Cardiac muscle cell (in vitro differentiated cells and primary cell): Measurements from ENCODE around the gene RABEP2. TPM values are rescaled to one million over a fixed set of nuclear protein-coding genes. Genes with fewer than 3 reads are reported as not detected.
A peak's percentile ranks its signal among the peaks of the same experiment; 100 is the strongest.

Experiments used
- DNase-seq, 2 donors: peaks; one replicate each; pipeline versions ENCODE4 v3.0.0 to v3.0.0-alpha.2; 2010 to 2017; ENCODE audit warnings: low read depth in 1 of 2, low spot score in 1 of 2
- H3K27ac ChIP-seq: fragments of 200-600 bp; sonication (generic); 2 replicates; pipeline ENCODE4 v1.5.1; 2016
- H3K27me3 ChIP-seq: fragments of 200-600 bp; sonication (generic); 2 replicates; pipeline ENCODE4 v1.6.0; 2016; ENCODE audit warnings: control low read depth
- H3K36me3 ChIP-seq: fragments of 200-600 bp; sonication (generic); 2 replicates; pipeline ENCODE4 v1.5.1; 2016; ENCODE audit warnings: control low read depth
- H3K4me1 ChIP-seq: fragments of 200-600 bp; sonication (generic); 2 replicates; pipeline ENCODE4 v1.8.1; 2017; ENCODE audit warnings: low read depth, mild to moderate bottlenecking, mixed run types
- H3K4me3 ChIP-seq: fragments of 200-600 bp; sonication (generic); 2 replicates; pipeline ENCODE4 v1.5.1; 2016; ENCODE audit warnings: mild to moderate bottlenecking
- H3K9me3 ChIP-seq: fragments of 200-600 bp; sonication (generic); 2 replicates; pipeline ENCODE4 v1.5.1; 2017; ENCODE audit warnings: low read depth, mild to moderate bottlenecking, control low read depth
- polyA plus RNA-seq: library from polyadenylated mRNA; unstranded; fragments of >200 nt; fragmentation: Nextera tagmentation; extraction: Ambion mirVana; gene quantifications from 2 replicates; pipeline ENCODE4 v1.2.1, GENCODE V29; 2016
- total RNA-seq: library from RNA; depleted of rRNA; stranded (reverse); fragments of >200 nt; gene quantifications from 2 replicates; pipeline ENCODE4 v1.2.3, GENCODE V29; 2016
- TF ChIP-seq, protein P1 (sequence below): IDR thresholded peaks from 2 replicates; pipeline ENCODE4 v1.5.1; 2012; ENCODE audit warnings: low read depth, mild to moderate bottlenecking, low read length

The RABEP2 gene
- total and polyA plus RNA-seq, 2 experiments from 2014 or later = 34.4 to 87.3 TPM

GRCh38 chr16:28878083-28878926 lies 46.7 kb downstream of the RABEP2 start, which contains the start of gene ATP2A1:
ATP2A1 (plus strand) TSS chr16:28878488; CDS start chr16:28878672, 184 bp downstream.
- Histone ChIP-seq H3K27me3 (no peaks in the 10 kb centered on the region), H3K27ac (peak within 1 kb of the TSS; percentile 39), H3K4me3 (peak within 1 kb of the TSS; percentile 65), H3K36me3 (no peaks in the 10 kb centered on the region), H3K4me1 (peaks cover 28% of the 10 kb centered on the region), H3K9me3 (no peaks in the 10 kb centered on the region)
- DNase-seq = no peak
- TF ChIP-seq, protein P1, sequence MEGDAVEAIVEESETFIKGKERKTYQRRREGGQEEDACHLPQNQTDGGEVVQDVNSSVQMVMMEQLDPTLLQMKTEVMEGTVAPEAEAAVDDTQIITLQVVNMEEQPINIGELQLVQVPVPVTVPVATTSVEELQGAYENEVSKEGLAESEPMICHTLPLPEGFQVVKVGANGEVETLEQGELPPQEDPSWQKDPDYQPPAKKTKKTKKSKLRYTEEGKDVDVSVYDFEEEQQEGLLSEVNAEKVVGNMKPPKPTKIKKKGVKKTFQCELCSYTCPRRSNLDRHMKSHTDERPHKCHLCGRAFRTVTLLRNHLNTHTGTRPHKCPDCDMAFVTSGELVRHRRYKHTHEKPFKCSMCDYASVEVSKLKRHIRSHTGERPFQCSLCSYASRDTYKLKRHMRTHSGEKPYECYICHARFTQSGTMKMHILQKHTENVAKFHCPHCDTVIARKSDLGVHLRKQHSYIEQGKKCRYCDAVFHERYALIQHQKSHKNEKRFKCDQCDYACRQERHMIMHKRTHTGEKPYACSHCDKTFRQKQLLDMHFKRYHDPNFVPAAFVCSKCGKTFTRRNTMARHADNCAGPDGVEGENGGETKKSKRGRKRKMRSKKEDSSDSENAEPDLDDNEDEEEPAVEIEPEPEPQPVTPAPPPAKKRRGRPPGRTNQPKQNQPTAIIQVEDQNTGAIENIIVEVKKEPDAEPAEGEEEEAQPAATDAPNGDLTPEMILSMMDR = no peak

DNA sequence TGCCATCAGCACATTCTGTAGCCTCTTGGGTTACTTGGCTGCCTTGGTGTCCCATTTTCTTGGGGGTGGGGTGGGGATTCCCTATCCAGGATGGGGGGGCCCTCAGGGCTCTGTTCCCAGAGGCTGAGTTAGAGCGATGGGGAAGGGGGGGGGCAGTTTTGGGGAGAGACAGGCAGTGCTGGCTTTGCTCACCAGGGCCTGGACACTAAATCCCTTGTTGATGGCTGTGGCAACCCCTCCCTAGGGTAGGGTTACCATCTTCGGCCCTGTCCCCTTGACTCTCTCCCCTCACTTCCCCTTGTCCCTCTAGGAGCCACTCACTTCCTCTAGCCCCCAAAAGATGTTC lies 47.4 kb downstream of the RABEP2 start:
- Histone ChIP-seq H3K4me1 (peaks cover 21% of the 10 kb centered on the region), H3K27ac (no peak overlapping the region), H3K9me3 (no peaks in the 10 kb centered on the region), H3K36me3 (no peaks in the 10 kb centered on the region), H3K27me3 (no peaks in the 10 kb centered on the region), H3K4me3 (no peak overlapping the region)
- DNase-seq = no peak
- TF ChIP-seq, protein P1 = no peak

- H3K27me3 ChIP-seq = no peaks in the 10 kb centered on the region
- TF ChIP-seq, protein P1 = no peak
- DNase-seq = no peak
- H3K36me3 ChIP-seq = no peaks in the 10 kb centered on the region
- peaks cover 17% of the 10 kb centered on the region for H3K4me1 ChIP-seq
- peak overlapping the region; percentile 39 for H3K27ac ChIP-seq
- H3K4me3 ChIP-seq = no peak overlapping the region
- H3K9me3 ChIP-seq = no peaks in the 10 kb centered on the region
These were observed 47.9 kb downstream of the RABEP2 start for GRCh38 chr16:28876973-28877654.

DNA sequence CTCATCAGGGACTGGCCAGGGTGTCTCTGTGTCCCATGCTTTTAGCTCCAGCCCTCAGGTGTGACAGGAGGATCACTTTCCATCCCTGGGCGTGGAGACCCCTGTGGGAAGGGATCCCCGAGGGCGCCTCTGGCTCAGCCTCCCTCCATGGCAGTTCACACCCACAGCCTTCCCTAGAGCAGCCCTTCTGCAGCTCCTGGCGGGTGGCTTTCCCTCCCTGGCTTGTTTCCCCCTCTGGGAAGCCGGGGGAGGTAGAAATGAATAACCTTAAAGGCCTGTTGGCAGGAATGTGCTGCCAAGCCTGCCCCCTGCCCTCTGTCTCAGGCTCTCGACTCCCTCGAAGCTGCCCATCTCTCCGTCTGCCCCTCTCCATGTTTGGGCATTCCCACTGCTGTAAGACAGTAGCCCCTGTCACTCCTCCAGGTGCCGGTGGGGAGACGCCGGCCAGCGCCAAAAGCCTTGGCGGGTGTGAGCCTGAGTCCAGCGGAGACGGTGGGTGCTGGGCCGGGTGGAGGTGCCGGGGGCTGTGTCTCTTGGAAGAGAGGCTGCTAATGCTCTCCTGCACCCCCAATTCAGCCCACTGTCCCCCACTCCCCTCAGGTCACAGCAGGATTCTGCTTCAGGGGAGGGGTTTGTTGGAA lies 48.9 kb downstream of the RABEP2 start:
- TF ChIP-seq, protein P1 = no peak
- Histone ChIP-seq H3K36me3 (peaks cover 3% of the 10 kb centered on the region), H3K27ac (peak overlapping the region; percentile 80), H3K27me3 (no peaks in the 10 kb centered on the region), H3K4me1 (peaks cover 17% of the 10 kb centered on the region), H3K9me3 (no peaks in the 10 kb centered on the region), H3K4me3 (no peak overlapping the region)
- no peak for DNase-seq

DNA sequence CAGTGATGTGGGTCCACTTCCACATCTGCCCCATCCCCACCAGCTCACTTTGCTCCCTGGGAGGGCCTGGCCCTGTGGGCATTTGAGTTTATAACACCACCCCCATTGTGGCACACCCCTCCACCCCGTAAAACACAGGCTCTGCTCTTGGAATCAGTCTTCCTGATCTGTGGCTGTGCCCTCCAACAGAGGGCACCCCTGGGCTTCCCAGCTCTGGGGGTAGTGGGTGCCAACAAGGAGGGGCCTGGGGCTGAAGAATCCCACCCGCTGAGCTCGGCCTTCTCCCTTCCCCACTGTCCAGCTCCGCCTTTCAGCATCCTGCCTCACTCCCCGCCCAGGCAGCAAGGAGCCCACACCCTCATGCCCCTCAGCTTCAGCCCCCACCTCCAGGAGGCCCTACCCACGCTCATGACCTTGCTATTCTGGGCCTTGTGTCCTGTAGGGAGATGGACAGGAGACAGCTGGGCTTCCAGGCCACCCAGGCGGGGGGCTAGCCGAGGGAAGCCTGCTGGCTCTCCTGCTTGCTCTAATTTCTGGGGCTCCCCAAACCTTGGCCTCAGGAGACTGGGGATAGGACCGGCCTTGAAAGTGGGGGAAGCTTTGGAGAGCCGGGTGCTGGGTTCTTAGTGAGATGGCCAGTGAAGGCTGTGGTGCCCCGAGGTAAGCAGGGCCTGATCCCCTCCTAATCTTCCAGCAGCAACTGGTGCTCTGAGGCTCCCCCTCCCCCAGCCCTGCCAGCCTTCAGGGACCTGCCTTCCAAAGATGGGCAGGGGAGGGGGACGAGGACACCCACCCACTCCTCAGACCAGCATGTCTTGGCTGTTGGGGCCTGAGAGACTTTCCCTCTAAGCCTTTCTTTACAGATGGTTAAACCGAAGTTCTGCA lies 49.7 kb downstream of the RABEP2 start:
- H3K4me3 ChIP-seq = no peak overlapping the region
- H3K4me1 ChIP-seq = peaks cover 11% of the 10 kb centered on the region

More for the DNA sequence above, 49.7 kb downstream of the RABEP2 start:
- TF ChIP-seq, protein P1 = no peak
- no peak for DNase-seq
- Histone ChIP-seq H3K9me3 (no peaks in the 10 kb centered on the region), H3K27ac (peak overlapping the region; percentile 80), H3K27me3 (no peaks in the 10 kb centered on the region), H3K36me3 (peaks cover 3% of the 10 kb centered on the region)
